Measurements from ENCODE around the gene WDR93.
"Not testable (repeated sequence)": the region's sequence is repeated elsewhere in the genome, so short reads cannot be mapped to it uniquely, and the experiment has no call there.

Gene WDR93

GRCh38 chr15:89679212-89679611 is 11.4 kb upstream of the WDR93 start, which contains the start of gene PLIN1:
Gene PLIN1, minus strand, starts transcription at chr15:89679367. Its CDS starts 1,878 bp downstream, at chr15:89677489.
- Histone ChIP-seq H3K4me3 (ENCODE audit: low read depth, low read length) (no peak within 1 kb of the TSS), H3K4me2 (ENCODE audit: low read length) (peak within 1 kb of the TSS; percentile 9), H3K27ac (peak within 1 kb of the TSS; percentile 74)

DNA sequence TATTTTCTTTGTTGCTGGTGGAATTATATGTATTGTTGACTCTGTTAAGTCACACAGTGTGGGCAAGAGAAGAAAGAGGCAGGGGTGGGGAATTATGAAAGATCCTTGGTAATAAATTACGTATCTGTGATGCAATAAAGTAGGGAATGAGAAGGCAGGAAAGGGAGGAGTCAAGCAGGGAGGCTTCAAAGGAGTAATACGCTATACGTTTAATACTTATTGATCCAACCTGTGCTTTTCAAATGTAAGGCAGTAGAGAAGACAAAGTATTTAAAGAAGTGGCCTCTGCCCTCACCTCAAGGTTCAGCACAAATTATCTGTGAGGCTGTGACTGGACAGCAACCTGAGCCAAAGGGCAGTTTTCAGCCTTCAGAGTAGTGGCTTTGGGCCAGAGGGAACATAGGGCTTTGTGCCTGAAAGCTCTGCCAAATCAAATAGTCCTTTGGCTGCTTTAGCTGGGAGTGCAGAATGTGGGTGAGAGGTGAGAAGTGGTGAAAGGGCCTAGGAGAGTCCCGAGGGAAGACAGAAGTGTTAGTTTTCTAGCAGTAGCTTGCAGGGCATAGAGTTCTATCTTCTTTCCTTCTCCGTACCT is 10.2 kb upstream of the WDR93 start:
- TF ChIP-seq CTCF (IDR thresholded peaks at IDR 0.05), result no peak
- Histone ChIP-seq H3K9me3 (ENCODE audit: control insufficient read depth, low read length) (no peaks in the 10 kb centered on the region), H3K4me1 (peaks cover 16% of the 10 kb centered on the region), H3K9ac (no peak overlapping the region), H3K27ac (peak overlapping the region; percentile 74), H3K36me3 (ENCODE audit: control insufficient read depth, insufficient read depth, low read length) (no peaks in the 10 kb centered on the region), H3K4me3 (ENCODE audit: low read depth, low read length) (no peak overlapping the region), H3K27me3 (ENCODE audit: control insufficient read depth, insufficient read depth, low read length) (no peaks in the 10 kb centered on the region), H2AFZ (peak overlapping the region; percentile 28), H3K79me2 (no peaks in the 10 kb centered on the region), H3K4me2 (ENCODE audit: low read length) (peak overlapping the region; percentile 2)

More at GRCh38 chr15:89679212-89679611, 11.4 kb upstream of the WDR93 start, which contains the start of gene PLIN1:
- no peaks in the 10 kb centered on the region for H3K9me3 ChIP-seq (ENCODE audit: control insufficient read depth, low read length)
- peak within 1 kb of the TSS; percentile 20 for H2AFZ ChIP-seq
- TF ChIP-seq CTCF (IDR thresholded peaks at IDR 0.05), result no peak
- no peak within 1 kb of the TSS for H3K9ac ChIP-seq
- peaks cover 16% of the 10 kb centered on the region for H3K4me1 ChIP-seq
- H3K27me3 ChIP-seq (ENCODE audit: control insufficient read depth, insufficient read depth, low read length), result no peaks in the 10 kb centered on the region
- no peaks in the 10 kb centered on the region for H3K79me2 ChIP-seq
- no peaks in the 10 kb centered on the region for H3K36me3 ChIP-seq (ENCODE audit: control insufficient read depth, insufficient read depth, low read length)

GRCh38 chr15:89681146-89681545 is 9.5 kb upstream of the WDR93 start:
- Histone ChIP-seq H3K9me3 (ENCODE audit: control insufficient read depth, low read length) (no peaks in the 10 kb centered on the region), H3K4me3 (ENCODE audit: low read depth, low read length) (no peak overlapping the region), H3K4me1 (peaks cover 16% of the 10 kb centered on the region), H3K9ac (no peak overlapping the region), H3K27me3 (ENCODE audit: control insufficient read depth, insufficient read depth, low read length) (no peaks in the 10 kb centered on the region), H3K27ac (peak overlapping the region; percentile 74), H3K36me3 (ENCODE audit: control insufficient read depth, insufficient read depth, low read length) (no peaks in the 10 kb centered on the region), H2AFZ (no peak overlapping the region), H3K79me2 (no peaks in the 10 kb centered on the region), H3K4me2 (ENCODE audit: low read length) (peak overlapping the region; percentile 2)
- TF ChIP-seq CTCF (IDR thresholded peaks at IDR 0.05), result no peak

GRCh38 chr15:89685995-89686394 is 4.6 kb upstream of the WDR93 start:
- Histone ChIP-seq H2AFZ (no peak overlapping the region), H3K9ac (no peak overlapping the region), H3K79me2 (peaks cover 4% of the 10 kb centered on the region), H3K4me3 (ENCODE audit: low read depth, low read length) (no peak overlapping the region), H3K27me3 (ENCODE audit: control insufficient read depth, insufficient read depth, low read length) (no peaks in the 10 kb centered on the region), H3K27ac (no peak overlapping the region), H3K4me2 (ENCODE audit: low read length) (no peak overlapping the region), H3K4me1 (peaks cover 5% of the 10 kb centered on the region), H3K36me3 (ENCODE audit: control insufficient read depth, insufficient read depth, low read length) (no peaks in the 10 kb centered on the region), H3K9me3 (ENCODE audit: control insufficient read depth, low read length) (no peaks in the 10 kb centered on the region)
- no peak for TF ChIP-seq CTCF (IDR thresholded peaks at IDR 0.05)

DNA sequence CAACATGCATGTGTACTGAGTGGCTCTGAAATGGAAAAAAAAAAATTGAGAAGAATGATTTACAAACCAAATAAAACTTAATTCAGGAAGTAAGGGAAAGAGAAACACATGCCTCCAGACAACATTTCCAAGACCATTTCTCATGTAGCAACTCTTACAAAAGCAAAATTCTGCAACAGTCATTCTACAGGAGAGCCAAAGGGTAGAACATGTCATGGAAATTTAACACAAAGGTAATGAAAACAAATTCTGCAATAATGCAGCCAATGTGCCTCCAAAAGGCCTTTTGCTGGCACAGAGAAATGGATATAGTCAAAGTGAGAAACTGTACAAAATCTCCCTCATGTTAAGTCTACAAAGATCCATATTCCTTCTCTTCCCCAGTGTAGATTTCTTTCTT is 4.1 kb upstream of the WDR93 start:
- H3K36me3 ChIP-seq (ENCODE audit: control insufficient read depth, insufficient read depth, low read length), result no peaks in the 10 kb centered on the region
- no peak for TF ChIP-seq CTCF (IDR thresholded peaks at IDR 0.05)
- H3K9me3 ChIP-seq (ENCODE audit: control insufficient read depth, low read length), result no peaks in the 10 kb centered on the region
- no peak overlapping the region for H3K9ac ChIP-seq
- no peak overlapping the region for H2AFZ ChIP-seq
- no peak overlapping the region for H3K4me3 ChIP-seq (ENCODE audit: low read depth, low read length)
- no peaks in the 10 kb centered on the region for H3K4me1 ChIP-seq
- no peaks in the 10 kb centered on the region for H3K27me3 ChIP-seq (ENCODE audit: control insufficient read depth, insufficient read depth, low read length)
- H3K27ac ChIP-seq, result no peak overlapping the region
- peaks cover 4% of the 10 kb centered on the region for H3K79me2 ChIP-seq
- no peak overlapping the region for H3K4me2 ChIP-seq (ENCODE audit: low read length)

DNA sequence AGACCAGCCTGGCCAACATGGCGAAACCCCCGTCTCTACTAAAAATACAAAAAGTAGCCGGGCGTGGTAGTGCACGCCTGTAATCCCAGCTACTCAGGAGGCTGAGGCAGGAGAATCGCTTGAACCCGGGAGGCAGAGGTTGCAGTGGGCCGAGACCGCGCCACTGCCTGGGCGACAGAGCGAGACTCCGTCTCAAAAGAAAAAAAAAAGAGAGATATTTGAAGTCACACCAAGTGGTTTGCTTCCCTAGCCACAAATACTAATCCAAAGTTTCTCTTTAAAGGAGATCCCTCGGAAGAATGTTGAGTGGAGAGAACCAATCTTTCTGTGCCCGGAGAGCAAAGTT is 708 bp upstream of the WDR93 start:
- H3K9ac ChIP-seq; H3K4me1 ChIP-seq; H3K27ac ChIP-seq; H3K36me3 ChIP-seq (ENCODE audit: control insufficient read depth, insufficient read depth, low read length); H3K9me3 ChIP-seq (ENCODE audit: control insufficient read depth, low read length); H3K27me3 ChIP-seq (ENCODE audit: control insufficient read depth, insufficient read depth, low read length); H3K79me2 ChIP-seq: not testable (repeated sequence)
- H3K4me2 ChIP-seq (ENCODE audit: low read length), result peak overlapping the region; percentile 88
- peak overlapping the region; percentile 91 for H3K4me3 ChIP-seq (ENCODE audit: low read depth, low read length)
- H2AFZ ChIP-seq, result peak overlapping the region; percentile 85

Measured in parathyroid adenoma (tissue), 2 donors.